ENCODE measurements around the gene NCOA6.
"Not testable (repeated sequence)": the region's sequence is repeated elsewhere in the genome, so short reads cannot be mapped to it uniquely, and the experiment has no call there.

The NCOA6 gene

DNA sequence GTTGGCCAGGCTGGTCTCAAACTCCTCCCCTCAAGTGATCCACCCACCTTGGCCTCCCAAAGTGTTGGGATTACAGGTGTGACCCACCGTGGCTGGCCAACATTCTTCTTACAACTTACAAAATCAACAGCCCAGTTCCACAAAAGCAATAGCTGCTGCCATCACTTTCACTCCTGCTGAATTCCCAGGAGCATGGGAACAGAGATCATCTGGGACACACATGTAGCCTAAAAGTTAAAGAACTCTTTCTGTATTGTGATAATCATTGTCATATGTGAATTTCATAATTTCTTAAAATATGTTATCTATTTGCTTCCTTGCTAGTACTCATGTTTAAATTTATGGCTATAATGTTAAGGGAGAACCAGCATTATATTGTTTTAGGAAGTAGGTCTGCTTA, 51.7 kb downstream of the NCOA6 start:
- no peak for DNase-seq

DNA sequence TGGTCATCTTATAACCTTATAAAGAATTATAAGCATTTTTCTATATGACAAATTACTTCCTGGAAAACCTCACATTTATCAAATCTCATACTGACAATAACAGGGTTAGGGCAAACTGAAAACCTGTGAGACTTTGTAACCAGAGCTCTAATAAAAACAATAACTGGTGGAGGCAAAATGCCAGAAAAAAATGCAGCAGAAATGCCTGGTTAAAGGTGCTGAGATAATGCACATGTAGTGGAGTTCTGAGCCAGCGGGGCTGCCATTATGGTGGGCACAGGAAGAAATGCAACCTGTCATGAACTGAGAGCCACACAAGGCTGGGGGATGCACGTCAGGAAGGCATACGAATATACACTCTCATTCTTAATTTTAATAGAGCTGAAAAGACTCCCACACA, 53.0 kb downstream of the NCOA6 start:
- DNase-seq: no peak

DNA sequence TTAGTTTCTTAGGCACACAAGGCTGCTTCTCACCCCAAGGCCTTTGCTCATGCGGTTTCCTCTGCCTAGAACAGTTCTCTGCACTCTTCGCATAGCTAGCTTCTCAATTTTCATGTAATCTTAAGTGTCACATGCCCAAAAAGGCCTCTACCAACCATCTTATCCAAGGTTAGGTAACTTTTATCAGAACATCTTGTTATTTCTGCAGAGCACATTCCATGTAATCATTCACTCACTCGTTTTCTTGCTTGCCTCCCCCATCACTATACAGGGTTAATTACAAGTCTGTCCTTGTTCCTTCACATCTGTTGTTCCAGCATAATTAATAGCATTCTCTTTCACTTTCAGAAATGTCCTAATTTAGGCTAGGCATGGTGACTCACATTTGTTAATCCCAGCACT, 53.8 kb downstream of the NCOA6 start:
- no peak for DNase-seq

DNA sequence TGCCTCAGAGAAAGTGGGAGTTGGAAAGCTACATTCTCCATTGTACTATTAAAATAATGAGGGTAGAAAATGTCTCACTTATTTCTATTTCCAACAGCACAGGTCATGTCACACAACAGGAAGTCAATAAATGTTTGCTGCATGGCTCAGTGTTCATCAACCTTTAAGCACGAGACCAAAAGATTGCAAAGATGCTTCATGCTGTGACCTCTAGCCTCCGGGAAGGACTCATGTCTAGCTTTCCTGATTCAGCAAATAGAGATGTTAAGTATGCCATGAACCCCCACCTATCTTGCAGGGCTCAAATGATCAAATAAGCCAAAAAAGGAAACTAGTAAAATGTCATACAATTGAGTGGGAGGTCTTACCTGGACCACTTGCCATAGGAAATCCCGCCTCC, 57.4 kb downstream of the NCOA6 start:
- DNase-seq: no peak

DNA sequence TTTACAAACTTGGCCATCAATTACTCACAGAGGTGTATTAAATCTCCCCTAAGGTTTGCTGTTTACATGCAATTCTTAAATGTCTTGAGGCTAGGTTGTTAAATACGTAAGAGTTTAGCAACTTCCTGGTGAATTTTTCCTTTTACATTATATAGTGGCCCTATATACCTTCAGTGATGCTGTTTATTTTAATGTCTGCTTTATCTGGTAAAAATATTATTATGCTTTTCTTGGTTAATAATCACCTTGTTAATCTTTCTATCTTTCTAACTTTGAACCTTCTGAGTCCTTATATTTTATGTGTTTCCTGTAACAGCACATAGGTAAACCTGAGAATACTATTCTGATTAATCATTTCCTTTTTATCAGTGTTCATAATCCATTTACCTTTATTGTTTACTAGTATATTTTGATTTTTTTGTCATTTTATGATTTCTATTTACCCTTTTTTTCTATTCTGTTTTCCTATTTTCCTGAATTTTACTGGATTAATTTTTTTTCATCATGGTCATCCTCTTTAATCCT, 63.4 kb downstream of the NCOA6 start:
- no peak for DNase-seq

DNA sequence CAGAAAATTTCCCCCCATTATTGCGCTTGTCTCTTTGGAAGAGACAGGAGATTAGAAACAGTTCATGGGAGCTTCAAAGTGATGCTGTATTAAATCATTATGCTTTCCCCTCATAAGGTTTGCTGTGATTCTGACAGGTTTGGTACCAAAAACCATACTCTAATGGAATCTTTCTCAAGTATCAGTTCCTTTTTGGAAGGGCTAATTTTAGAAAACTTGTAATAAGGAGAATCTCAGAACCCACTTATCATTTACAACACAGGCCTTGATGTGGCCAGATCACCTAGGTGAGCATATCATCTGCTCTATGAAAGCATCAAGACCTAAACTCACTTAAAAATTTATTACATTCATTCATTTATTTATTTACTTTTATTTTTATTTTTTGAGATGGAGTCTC, 70.1 kb downstream of the NCOA6 start:
- DNase-seq: no peak

DNA sequence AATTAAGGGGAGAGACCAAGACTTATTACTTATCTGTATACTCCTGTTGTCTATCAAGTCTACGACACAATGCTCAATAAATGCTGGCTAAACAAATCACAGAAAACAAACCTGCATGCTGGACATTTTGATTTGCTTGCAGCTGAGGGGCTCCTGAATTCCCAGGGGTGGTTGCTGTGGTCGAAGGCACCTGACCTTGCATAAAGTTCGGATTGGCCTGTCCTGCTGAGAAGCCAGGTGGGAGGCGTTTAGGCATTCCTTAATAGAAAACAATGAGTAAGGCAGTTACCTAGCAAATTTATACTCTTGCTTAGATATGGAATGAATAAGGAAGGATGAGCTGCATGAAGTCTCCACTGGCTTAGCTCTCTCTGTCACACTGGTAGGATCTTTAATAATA, 70.8 kb downstream of the NCOA6 start:
- no peak for DNase-seq

DNA sequence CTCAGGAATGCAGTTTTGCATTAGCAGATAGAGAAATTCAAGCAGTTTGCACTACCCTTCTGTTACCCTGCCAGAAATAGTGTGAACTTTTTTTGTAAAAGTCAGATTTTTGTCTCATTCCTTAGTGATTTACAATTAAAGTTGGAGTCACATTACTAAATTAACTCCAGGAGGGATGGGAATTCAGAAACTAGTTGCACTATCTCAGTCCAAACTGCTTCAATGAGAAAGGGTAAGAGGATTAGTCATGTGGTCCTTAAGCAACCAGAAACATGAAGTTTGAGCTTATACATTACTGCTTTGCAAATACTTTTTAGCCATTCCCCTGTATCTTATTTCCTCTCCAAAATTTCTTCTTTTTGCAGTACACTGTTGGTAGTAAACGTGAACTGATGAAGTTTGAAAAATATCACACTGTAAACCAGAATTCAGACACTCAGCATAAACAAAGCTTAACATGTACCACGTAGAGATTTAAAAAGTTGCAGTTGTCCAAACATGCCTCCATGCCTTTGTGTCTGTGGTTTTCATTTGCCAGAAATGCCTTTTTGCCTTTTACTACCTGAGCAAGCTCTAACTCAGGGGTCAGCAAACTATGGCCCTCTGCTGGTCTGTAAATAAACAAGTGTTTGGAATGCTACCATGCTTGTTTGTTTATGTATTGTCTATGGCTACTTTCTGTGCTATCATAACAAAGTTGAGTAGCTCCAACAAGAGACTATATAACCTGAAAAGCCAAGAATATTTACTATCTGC, 71.6 kb downstream of the NCOA6 start:
- no peak for DNase-seq

DNA sequence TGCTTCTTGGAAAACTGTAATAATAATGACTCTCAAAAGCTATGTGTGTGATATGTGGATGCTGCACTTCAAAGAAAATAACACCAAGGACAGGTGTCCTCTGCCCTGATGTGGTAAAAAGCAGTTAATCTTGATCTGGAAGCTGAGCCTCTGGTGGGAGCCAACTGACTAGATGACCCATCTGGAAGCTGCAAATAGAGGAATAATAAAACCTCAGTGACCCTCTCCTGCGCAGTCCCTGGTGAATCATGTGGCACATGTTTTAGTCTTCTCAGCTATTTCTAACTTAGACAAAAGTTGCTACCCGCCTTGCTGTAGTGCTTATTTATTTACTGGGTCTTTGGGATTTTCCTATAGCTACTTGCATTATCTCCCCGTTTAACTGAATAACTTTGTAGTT, 74.0 kb downstream of the NCOA6 start:
- no peak for DNase-seq

DNA sequence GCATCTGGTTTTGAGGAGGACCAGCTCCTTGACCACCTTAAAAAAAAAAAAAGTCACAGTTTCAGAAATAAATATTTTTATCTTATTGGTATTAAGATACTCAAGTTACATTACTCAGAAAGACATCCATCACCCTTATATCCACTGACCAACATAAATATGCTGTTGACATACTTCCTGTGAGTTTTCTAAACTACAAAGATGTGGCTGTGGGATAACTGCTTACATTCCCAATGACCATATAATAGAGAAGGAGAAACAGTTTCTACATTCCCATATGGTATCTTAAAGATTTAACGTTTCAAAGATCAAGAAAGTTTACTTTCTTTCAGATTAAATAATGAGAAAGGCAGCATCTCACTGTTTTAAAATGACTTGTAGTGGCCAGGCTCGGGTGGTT, 75.0 kb downstream of the NCOA6 start:
- DNase-seq: no peak

DNA sequence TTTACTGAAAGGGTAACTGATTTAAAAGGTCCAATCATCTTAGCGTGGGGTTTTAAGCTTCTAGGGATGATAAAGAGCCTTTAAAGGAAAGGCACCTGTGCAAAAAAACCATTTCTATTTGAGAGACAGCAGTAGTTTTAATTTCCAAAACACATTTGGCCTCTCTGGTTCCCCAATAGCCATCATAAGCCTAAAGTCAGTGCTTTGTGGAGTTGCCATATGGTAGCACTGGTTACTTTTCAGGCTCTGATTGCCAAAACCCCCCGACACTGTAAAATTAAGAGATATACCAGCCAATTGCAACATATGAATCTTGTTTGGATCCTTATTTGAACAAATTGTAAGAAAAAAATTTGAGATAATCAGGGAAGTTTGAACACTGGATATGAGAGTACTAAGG, 76.7 kb downstream of the NCOA6 start:
- no peak for DNase-seq

DNA sequence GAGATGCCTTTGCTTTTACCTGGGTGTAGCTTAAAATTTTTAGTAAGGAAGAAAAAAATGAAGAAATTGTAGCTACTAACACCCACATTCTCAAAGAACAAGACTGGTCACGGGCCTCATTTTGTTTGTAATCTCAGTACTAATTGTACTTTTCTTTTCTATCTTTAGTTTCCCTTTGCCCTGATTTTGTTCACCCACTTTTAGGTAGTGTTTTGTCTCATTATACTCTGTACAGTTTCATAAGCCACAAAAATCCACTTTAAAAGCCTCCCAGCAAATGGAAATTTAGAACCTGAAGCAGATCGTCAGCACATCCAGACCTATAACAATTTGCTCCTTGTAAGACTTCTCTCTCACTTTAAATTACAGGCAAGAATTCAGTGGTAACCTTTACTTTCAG, 78.0 kb downstream of the NCOA6 start:
- DNase-seq: no peak

DNA sequence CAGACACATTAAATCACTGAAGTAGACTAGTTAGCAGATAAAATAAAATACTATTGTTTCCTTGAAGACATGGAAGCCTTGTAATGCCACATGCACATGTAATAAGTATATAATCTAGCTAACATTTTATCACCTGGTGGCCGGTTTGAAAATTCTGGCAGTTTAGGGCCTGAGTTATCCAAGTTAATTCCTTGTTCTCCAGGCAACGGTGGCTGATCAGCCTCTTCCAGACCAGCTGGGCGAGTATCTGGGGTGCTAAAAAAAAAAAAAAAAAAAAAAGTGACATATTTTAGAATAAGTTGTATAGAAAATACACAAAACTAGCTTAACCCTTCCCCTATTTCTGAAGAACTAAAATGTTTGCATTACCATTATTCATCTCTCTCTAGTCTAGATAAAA, 78.8 kb downstream of the NCOA6 start:
- DNase-seq: no peak

DNA sequence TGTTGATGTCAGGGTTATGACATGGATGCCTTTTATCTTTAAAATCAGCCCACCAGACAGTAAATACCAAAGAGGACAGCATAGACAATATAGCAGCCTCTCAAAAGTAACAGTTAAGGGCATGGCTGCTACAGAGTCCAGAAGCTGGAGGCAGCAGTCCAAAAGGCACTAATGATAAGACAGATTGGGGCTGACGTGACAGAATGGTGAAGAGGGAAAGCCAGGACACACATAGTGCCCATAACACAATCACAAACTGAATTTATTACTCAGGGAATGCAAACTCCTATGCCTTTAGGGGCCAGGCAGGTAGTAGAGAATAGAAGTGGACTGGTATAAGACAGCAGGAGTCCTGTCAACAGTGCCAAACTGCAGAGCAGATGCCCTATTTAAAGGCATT, 80.6 kb downstream of the NCOA6 start:
- DNase-seq: no peak

DNA sequence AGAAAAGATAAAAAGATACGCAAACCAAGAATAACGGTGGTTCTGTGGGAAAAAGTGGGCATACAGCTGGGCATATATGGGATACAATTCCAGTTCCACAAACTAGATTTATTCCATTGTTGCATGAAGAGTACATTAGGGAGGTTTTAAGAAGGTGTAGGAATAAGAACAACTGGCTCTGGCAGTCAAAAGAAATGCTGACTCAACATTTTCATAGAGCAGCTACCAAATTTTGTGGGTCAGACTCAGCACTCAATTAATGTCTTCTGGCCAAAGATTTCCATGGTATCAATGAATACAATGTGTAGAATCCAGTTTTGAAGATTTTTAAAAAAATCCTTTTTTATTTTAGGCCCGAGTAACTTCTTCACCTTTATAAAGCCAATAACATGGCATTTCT, 81.1 kb downstream of the NCOA6 start:
- DNase-seq: no peak

DNA sequence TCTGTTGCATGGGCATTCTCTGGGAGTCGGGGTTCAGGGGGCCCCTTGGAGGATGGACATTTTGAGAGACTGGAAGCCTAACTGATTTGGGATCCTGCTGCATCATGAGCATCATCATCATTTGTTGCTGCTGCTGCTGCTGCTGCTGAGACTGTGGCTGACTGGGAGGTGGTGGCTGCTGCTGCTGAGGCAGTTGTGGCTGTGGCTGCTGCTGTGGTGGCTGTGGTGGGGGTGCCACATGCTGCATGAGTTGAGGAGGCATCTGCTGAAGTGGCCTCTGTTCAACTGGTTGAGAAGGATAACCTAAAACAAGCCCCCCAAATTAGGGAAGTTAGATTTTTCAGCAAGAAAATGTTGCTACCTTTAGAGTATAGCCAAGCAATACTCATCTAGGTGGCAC, 82.4 kb downstream of the NCOA6 start:
- DNase-seq: no peak

DNA sequence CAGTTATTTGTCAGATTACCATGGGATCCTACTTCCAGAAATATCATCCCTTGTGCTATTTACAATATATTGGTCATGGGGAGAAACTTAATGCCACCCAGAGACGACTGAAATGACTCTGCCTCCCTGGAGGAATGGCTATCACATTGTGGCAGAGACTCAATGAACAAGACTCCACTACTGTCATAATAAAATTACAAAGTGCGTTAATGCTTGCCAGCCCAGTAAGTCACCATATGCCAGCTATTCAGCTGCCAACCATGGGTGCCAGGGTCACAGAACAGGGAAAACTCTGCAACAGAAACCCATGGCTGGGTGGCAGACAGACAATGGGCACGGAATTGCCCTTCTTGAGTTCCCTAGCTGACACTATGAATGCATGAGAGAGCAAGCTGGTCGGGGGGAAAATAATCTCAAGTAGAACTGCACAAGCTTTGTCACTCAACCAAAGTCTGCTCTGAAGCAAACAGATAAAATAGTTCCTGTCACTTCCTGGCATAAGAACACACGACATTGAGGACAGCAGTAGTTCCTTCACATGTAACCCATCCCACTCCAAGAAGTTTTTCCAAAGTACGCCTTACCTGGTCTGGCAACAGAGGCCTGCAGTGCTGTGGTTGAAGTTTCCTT, 89.2 kb downstream of the NCOA6 start:
- DNase-seq: no peak

DNA sequence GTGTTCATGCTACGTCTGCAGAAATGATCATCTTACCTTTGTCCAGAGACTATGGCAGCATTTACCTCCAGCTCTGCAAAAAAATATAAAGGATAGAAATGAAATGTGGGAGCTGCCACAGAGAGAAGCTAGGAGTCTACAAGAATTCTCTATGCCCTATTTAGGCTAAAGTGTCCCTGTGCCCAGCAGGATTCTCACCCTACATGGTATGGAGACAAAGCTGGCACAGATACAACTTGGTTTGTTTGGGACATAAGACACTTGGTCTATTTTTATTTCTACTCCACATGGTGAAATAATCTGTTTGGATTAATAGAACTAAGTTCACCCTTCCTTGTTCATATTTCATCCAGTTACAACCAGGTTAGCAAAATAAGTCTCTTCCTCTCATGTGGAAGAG, 92.9 kb downstream of the NCOA6 start:
- no peak for DNase-seq

DNA sequence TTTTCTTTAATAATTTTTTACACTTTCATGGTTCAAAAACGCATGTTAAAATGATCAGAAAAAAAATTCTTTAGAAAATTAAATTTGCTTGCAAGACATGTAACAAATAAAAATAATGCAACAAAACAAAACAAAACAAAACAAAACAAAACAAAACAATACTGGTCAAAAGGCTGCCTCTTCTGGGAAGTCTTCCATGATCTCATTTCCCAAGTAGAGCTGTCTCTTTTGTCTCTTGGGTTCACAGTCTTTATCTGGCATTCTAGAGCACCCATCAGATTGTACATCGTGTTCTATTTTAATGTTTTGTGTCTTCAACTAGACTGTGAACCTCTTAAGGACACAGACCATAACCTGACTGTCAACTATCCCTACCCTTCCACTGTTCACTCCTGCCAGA, 96.0 kb downstream of the NCOA6 start:
- no peak for DNase-seq

DNA sequence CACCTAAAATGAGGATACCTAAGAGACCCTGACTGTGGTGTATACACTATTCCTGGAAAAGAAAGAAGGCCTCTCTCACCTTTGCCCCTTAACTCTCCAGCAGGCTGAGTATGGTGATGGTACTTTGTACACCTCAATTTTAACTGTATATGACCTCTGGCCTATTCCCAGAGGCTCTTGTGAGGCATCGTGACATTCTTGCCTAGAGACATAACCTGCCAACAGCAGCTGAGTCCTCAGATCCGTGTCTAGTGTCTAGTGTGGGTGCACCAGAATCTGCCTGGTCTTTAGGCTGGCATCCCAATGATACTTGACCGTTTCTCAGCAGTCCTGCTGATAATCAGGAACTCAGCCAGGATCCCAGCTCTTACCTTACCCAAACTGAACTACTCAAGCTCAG, 101.3 kb downstream of the NCOA6 start:
- DNase-seq: no peak

DNA sequence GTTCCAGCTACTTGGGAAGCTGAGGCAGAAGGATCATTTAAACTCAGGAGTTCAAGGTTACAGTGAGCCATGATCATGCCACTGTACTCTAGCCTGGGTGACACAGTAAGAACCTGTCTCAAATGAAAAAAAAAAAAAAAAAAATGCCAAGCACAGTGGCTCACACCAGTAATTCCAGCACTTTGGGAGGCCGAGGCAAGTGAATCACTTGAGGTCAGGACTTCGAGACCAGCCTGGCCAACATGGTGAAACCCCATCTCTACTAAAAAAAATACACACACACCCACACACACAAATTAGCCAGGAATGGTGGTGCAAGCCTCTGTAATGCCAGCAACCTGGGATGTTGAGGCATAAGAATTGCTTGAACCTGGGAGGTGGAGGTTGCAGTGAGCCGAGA, 102.9 kb downstream of the NCOA6 start:
- DNase-seq: not testable (repeated sequence)

DNA sequence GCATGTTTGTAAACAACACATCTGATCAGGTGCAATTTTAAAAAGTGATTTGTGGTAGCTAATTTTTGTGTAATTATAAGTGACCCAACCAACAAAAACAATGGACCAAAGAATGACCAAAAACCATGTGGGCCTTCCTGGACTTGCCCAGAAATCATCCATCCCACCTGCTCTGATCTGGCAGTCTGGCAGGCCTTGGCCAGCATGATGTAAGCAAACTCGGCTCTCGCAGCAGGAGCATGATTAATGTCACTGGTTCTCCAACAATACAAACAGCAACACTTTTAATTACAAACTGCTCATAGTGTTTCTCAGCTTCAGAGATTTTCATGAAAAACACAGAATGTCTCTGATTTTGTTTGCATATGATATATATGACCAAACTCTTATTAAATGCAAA, 105.2 kb downstream of the NCOA6 start:
- DNase-seq: no peak

DNA sequence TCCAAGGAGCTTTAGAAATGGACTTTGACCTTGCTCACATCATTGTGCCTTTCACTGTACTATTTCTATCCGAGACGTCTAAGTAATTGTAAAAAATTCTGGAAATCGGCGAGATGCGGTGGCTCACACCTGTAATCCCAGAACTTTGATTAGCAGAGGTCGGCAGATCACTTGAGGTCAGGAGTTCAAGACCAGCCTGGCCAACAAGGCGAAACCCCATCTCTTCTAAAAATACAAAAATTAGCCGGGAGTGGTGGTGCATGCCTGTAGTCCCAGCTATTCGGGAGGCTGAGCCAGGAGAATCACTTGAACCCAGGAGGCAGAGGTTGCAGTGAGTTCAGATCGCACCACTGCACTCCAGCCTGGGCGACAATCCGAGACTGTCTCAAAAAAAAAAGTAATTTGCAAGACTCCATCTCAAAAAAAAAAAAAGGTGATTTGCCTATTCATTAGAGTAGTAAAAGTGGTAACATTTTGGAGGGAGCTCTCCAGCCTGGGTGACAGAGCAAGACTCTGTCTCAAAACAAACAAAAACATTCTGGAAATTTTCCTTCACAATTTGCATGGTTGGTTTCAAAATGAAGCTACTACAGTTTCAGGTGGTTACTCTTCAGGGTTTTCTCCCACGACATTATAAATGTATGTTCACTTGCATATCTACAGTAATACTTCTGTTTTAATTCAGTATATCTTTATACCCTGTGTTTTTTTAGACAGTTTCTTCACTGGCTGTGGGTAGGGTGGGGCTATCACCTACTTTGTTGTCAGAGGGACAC, 106.0 kb downstream of the NCOA6 start:
- not testable (repeated sequence) for DNase-seq
